ENCODE measurements around the gene MTFR1L. TPM values are rescaled to one million over a fixed set of nuclear protein-coding genes. Genes with fewer than 3 reads are reported as not detected.

MTFR1L gene
- total RNA-seq, 1 experiment from 2014 or later: 23.2 TPM

GRCh38 chr1:25844536-25845337, 25.0 kb downstream of the MTFR1L start:
- Mint-ChIP-seq H3K27me3 (ENCODE audit: unreplicated experiment) (no peaks in the 10 kb centered on the region), H3K9me3 (ENCODE audit: low read depth, unreplicated experiment) (peaks cover 3% of the 10 kb centered on the region), H3K4me1 (ENCODE audit: low read depth, unreplicated experiment) (no peaks in the 10 kb centered on the region), H3K4me3 (ENCODE audit: low read depth, unreplicated experiment) (no peak overlapping the region), H3K36me3 (ENCODE audit: insufficient read depth, unreplicated experiment) (no peaks in the 10 kb centered on the region), H3K27ac (ENCODE audit: unreplicated experiment) (no peak overlapping the region)
- TF ChIP-seq CTCF (IDR thresholded peaks at IDR 0.05; ENCODE audit: unreplicated experiment): no peak
- intact Hi-C loops (cut with micrococcal nuclease; ENCODE audit: unreplicated experiment): no loop called here
- no peak for DNase-seq
- BruUV-seq (replicated peaks): no TSS peak
- CTCF ChIA-PET: interaction anchor here (0.6 kb wide), 1 partner anchor 281 kb away, joined by 3 read pairs; no protein-coding TSS in a partner anchor

GRCh38 chr1:25845664-25846063, 25.9 kb downstream of the MTFR1L start:
- no peak for TF ChIP-seq CTCF (IDR thresholded peaks at IDR 0.05; ENCODE audit: unreplicated experiment)
- Mint-ChIP-seq H3K4me3 (ENCODE audit: low read depth, unreplicated experiment) (no peak overlapping the region), H3K9me3 (ENCODE audit: low read depth, unreplicated experiment) (no peaks in the 10 kb centered on the region), H3K27ac (ENCODE audit: unreplicated experiment) (no peak overlapping the region), H3K36me3 (ENCODE audit: insufficient read depth, unreplicated experiment) (no peaks in the 10 kb centered on the region), H3K27me3 (ENCODE audit: unreplicated experiment) (no peaks in the 10 kb centered on the region), H3K4me1 (ENCODE audit: low read depth, unreplicated experiment) (no peaks in the 10 kb centered on the region)
- DNase-seq: no peak
- intact Hi-C loops (cut with micrococcal nuclease; ENCODE audit: unreplicated experiment): no loop called here
- CTCF ChIA-PET: no interaction called here
- BruUV-seq (replicated peaks): no TSS peak

- CTCF ChIA-PET: interaction anchor here (0.7 kb wide), 1 partner anchor 347 kb away, joined by 5 read pairs; no protein-coding TSS in a partner anchor
- DNase-seq: no peak
- no TSS peak for BruUV-seq (replicated peaks)
- intact Hi-C loops (cut with micrococcal nuclease; ENCODE audit: unreplicated experiment): no loop called here
- H3K9me3 Mint-ChIP-seq (ENCODE audit: low read depth, unreplicated experiment): no peaks in the 10 kb centered on the region
- peaks cover 5% of the 10 kb centered on the region for H3K36me3 Mint-ChIP-seq (ENCODE audit: insufficient read depth, unreplicated experiment)
- no peaks in the 10 kb centered on the region for H3K4me1 Mint-ChIP-seq (ENCODE audit: low read depth, unreplicated experiment)
- no peak overlapping the region for H3K27ac Mint-ChIP-seq (ENCODE audit: unreplicated experiment)
- H3K27me3 Mint-ChIP-seq (ENCODE audit: unreplicated experiment): no peaks in the 10 kb centered on the region
- no peak overlapping the region for H3K4me3 Mint-ChIP-seq (ENCODE audit: low read depth, unreplicated experiment)
- TF ChIP-seq CTCF (IDR thresholded peaks at IDR 0.05; ENCODE audit: unreplicated experiment): no peak
Measured at GRCh38 chr1:25847929-25848328, 28.2 kb downstream of the MTFR1L start.

- intact Hi-C loops (cut with micrococcal nuclease; ENCODE audit: unreplicated experiment): no loop called here
- Mint-ChIP-seq H3K4me1 (ENCODE audit: low read depth, unreplicated experiment) (no peaks in the 10 kb centered on the region), H3K36me3 (ENCODE audit: insufficient read depth, unreplicated experiment) (peaks cover 5% of the 10 kb centered on the region), H3K27ac (ENCODE audit: unreplicated experiment) (no peak overlapping the region), H3K4me3 (ENCODE audit: low read depth, unreplicated experiment) (no peak overlapping the region), H3K9me3 (ENCODE audit: low read depth, unreplicated experiment) (no peaks in the 10 kb centered on the region), H3K27me3 (ENCODE audit: unreplicated experiment) (no peaks in the 10 kb centered on the region)
- BruUV-seq (replicated peaks): no TSS peak
- TF ChIP-seq CTCF (IDR thresholded peaks at IDR 0.05; ENCODE audit: unreplicated experiment): no peak
- DNase-seq: no peak
- CTCF ChIA-PET: interaction anchor here (0.7 kb wide), 2 partner anchors 149 to 348 kb away, joined by 4 to 5 read pairs; no protein-coding TSS in a partner anchor
Measured at GRCh38 chr1:25848531-25848930, 28.8 kb downstream of the MTFR1L start.

Measured in Calu3 (cell line).